HG03354 (cell line): ENCODE measurements around the gene EID2.

Experiments used
- ATAC-seq: cut with Tn5 transposase; IDR thresholded peaks from one replicate; pipeline ENCODE4 v1.9.1; 2021; ENCODE audit warnings: mild to moderate bottlenecking; ENCODE audit not compliant: unreplicated experiment, poor library complexity, severe bottlenecking

Gene EID2

GRCh38 chr19:39539518-39540332, at the start of gene EID2:
TSS of gene EID2 (minus strand) at chr19:39540161. CDS start at chr19:39540079, 82 bp downstream.
- ATAC-seq, result peak; percentile 80

- ATAC-seq, result no peak
Measured at GRCh38 chr19:39588066-39588465, 48.1 kb upstream of the EID2 start.

GRCh38 chr19:39587496-39587895, 47.5 kb upstream of the EID2 start:
- ATAC-seq, result no peak

GRCh38 chr19:39582891-39583625, 43.1 kb upstream of the EID2 start:
- no peak for ATAC-seq

- ATAC-seq, result no peak
Measured at GRCh38 chr19:39582442-39582841, 42.5 kb upstream of the EID2 start.

- ATAC-seq, result no peak
Measured at GRCh38 chr19:39568604-39569003, 28.6 kb upstream of the EID2 start.

- ATAC-seq, result no peak
Measured at GRCh38 chr19:39566064-39566463, 26.1 kb upstream of the EID2 start.

GRCh38 chr19:39563408-39563807, 23.4 kb upstream of the EID2 start:
- ATAC-seq, result no peak

- no peak for ATAC-seq
Measured at GRCh38 chr19:39558624-39559117, 18.7 kb upstream of the EID2 start.

GRCh38 chr19:39557811-39558623, 18.1 kb upstream of the EID2 start:
- ATAC-seq, result no peak

GRCh38 chr19:39555883-39556282, 15.9 kb upstream of the EID2 start:
- ATAC-seq, result no peak

GRCh38 chr19:39554701-39555311, 14.8 kb upstream of the EID2 start:
- no peak for ATAC-seq

- ATAC-seq, result no peak
Measured at GRCh38 chr19:39553082-39553652, 13.2 kb upstream of the EID2 start.

GRCh38 chr19:39550197-39550596, 10.2 kb upstream of the EID2 start:
- ATAC-seq, result no peak

GRCh38 chr19:39546599-39546998, 6.6 kb upstream of the EID2 start:
- no peak for ATAC-seq

GRCh38 chr19:39544911-39545310, 5.0 kb upstream of the EID2 start:
- ATAC-seq, result no peak

- no peak for ATAC-seq
Measured at GRCh38 chr19:39544226-39544903, 4.4 kb upstream of the EID2 start.

GRCh38 chr19:39543477-39543857, 3.5 kb upstream of the EID2 start:
- ATAC-seq, result no peak

- ATAC-seq, result no peak
Measured at GRCh38 chr19:39542206-39542605, 2.2 kb upstream of the EID2 start.
